ENCODE data around the gene SCAPER. TPM values are rescaled to one million over a fixed set of nuclear protein-coding genes. Genes with fewer than 3 reads are reported as not detected.

Gene SCAPER
- total RNA-seq, 1 donor from 2014 or later = 20.8 TPM

- no peak for TF ChIP-seq CTCF (IDR thresholded peaks at IDR 0.05; ENCODE audit: insufficient read depth, low read length, poor library complexity, severe bottlenecking)
- Histone ChIP-seq H3K4me3 (ENCODE audit: low read depth, low read length) (no peak overlapping the region), H3K27me3 (ENCODE audit: control insufficient read depth, insufficient read depth, low read length) (no peaks in the 10 kb centered on the region), H3K36me3 (ENCODE audit: control insufficient read depth, insufficient read depth, low read length) (no peaks in the 10 kb centered on the region)
- DNase-seq (ENCODE audit: low read depth) = no peak
Measured at GRCh38 chr15:76667943-76668715, 237.0 kb downstream of the SCAPER start.

GRCh38 chr15:76664895-76665294 is 240.2 kb downstream of the SCAPER start:
- DNase-seq (ENCODE audit: low read depth) = no peak
- Histone ChIP-seq H3K27me3 (ENCODE audit: control insufficient read depth, insufficient read depth, low read length) (no peaks in the 10 kb centered on the region), H3K36me3 (ENCODE audit: control insufficient read depth, insufficient read depth, low read length) (no peaks in the 10 kb centered on the region), H3K4me3 (ENCODE audit: low read depth, low read length) (no peak overlapping the region)
- no peak for TF ChIP-seq CTCF (IDR thresholded peaks at IDR 0.05; ENCODE audit: insufficient read depth, low read length, poor library complexity, severe bottlenecking)

GRCh38 chr15:76664411-76664810 is 240.7 kb downstream of the SCAPER start:
- H3K36me3 ChIP-seq (ENCODE audit: control insufficient read depth, insufficient read depth, low read length) = no peaks in the 10 kb centered on the region
- H3K4me3 ChIP-seq (ENCODE audit: low read depth, low read length) = no peak overlapping the region
- H3K27me3 ChIP-seq (ENCODE audit: control insufficient read depth, insufficient read depth, low read length) = no peaks in the 10 kb centered on the region
- TF ChIP-seq CTCF (IDR thresholded peaks at IDR 0.05; ENCODE audit: insufficient read depth, low read length, poor library complexity, severe bottlenecking) = no peak
- no peak for DNase-seq (ENCODE audit: low read depth)

- H3K4me3 ChIP-seq (ENCODE audit: low read depth, low read length) = no peak overlapping the region
- H3K36me3 ChIP-seq (ENCODE audit: control insufficient read depth, insufficient read depth, low read length) = no peaks in the 10 kb centered on the region
- no peak for TF ChIP-seq CTCF (IDR thresholded peaks at IDR 0.05; ENCODE audit: insufficient read depth, low read length, poor library complexity, severe bottlenecking)
- no peaks in the 10 kb centered on the region for H3K27me3 ChIP-seq (ENCODE audit: control insufficient read depth, insufficient read depth, low read length)
- DNase-seq (ENCODE audit: low read depth) = no peak
Measured at GRCh38 chr15:76663529-76663928, 241.6 kb downstream of the SCAPER start.

GRCh38 chr15:76648732-76649444 is 256.3 kb downstream of the SCAPER start:
- Histone ChIP-seq H3K4me3 (ENCODE audit: low read depth, low read length) (no peak overlapping the region), H3K27me3 (ENCODE audit: control insufficient read depth, insufficient read depth, low read length) (no peaks in the 10 kb centered on the region), H3K36me3 (ENCODE audit: control insufficient read depth, insufficient read depth, low read length) (no peaks in the 10 kb centered on the region)
- TF ChIP-seq CTCF (IDR thresholded peaks at IDR 0.05; ENCODE audit: insufficient read depth, low read length, poor library complexity, severe bottlenecking) = no peak
- no peak for DNase-seq (ENCODE audit: low read depth)

Data from kidney epithelial cell (primary cell).